Posterior cingulate gyrus (tissue), 11 donors: Measurements from ENCODE around the gene CAB39.
"Not testable (repeated sequence)": the region's sequence is repeated elsewhere in the genome, so short reads cannot be mapped to it uniquely, and the experiment has no call there.

Experiments used
- DNase-seq, 10 donors: peaks; one replicate each; pipeline versions ENCODE4 v3.0.0 to v3.0.0-alpha.2; 2020 to 2021; ENCODE audit warnings: mixed read lengths in 3 of 10
- intact Hi-C: fragments of 100-400 bp; cut with DNase I; formaldehyde crosslinking; loops from one replicate; pipeline ENCODE4 v1.15.1; 2023

Gene CAB39

GRCh38 chr2:230681171-230681545 is 31.5 kb upstream of the CAB39 start:
- DNase-seq = peak in 1 of 10 donors; percentile 65
- intact Hi-C loops = no loop called here

GRCh38 chr2:230682546-230682945 is 30.1 kb upstream of the CAB39 start:
- no peak for DNase-seq
- intact Hi-C loops = no loop called here

- intact Hi-C loops = no loop called here
- peak in 1 of 10 donors; percentile 39 for DNase-seq
Measured at GRCh38 chr2:230684270-230685168, 28.1 kb upstream of the CAB39 start.

DNA sequence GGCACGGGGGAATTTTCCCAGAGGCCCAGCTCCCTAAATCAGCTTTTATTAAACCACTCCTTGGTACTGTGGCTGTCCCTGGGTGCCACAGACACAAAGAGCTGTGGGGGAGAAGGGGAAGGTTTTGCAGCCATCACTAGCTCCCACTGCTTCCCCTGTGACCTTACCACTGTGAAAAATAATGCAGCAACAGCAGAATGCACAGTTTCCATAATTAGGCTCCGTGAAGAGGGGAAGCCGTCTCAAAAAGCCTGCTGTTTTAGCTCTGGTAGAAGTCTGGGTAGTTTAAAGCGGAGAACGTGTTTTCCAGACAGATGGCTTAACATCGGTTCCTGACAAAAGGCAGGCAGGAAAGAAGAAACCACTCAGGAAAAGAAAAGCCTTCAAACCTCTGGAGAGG is 27.5 kb upstream of the CAB39 start:
- peak in 1 of 10 donors; percentile 67 for DNase-seq
- intact Hi-C loops = no loop called here

GRCh38 chr2:230687498-230687897 is 25.1 kb upstream of the CAB39 start:
- intact Hi-C loops = no loop called here
- DNase-seq = no peak

DNA sequence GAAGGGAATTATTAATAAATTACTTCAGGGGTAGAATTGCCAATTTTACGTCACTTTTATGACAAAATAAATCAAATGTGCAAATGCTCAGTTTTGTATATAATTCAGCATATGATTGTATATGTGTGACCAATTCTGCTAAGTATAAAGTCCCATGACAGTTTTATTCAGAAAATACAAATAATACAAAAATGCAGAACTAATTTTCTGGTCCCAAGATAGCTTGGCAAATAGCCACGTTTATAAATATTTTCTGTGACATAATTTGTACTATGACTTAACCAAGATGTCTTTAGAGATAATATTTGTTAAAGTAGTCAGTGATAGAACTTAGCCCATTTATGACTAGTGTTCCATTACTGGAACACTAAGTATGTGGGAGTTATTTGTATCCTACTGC is 24.2 kb upstream of the CAB39 start:
- no peak for DNase-seq

DNA sequence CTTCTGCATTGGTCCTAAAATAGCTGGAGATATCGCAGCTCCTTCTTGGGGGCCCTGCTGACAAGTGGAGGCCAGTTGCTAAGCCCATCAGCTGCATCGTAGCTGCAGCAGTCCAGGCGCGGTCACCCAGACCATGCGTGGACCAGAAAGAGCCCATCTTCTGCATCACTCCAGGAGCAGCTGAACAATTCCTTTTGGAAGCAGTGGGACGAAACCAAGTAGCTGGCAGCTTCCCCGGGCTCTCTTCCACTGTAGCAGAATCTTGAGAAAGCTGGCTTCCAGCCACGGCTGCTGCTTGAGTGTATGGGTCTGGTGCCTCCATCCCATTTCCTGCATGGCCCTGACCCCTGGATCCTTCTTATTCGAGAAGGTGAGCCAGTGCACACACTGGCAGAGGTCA is 22.2 kb upstream of the CAB39 start:
- peak in 9 of 10 donors; percentile 26 to 93 (median 65) for DNase-seq
- intact Hi-C loops = no loop called here

More for the DNA sequence above, 24.2 kb upstream of the CAB39 start:
- intact Hi-C loops = no loop called here

- intact Hi-C loops = no loop called here
- peak in 1 of 10 donors; percentile 59 for DNase-seq
Measured at GRCh38 chr2:230691005-230691647, 21.5 kb upstream of the CAB39 start.

- DNase-seq = no peak
- intact Hi-C loops = no loop called here
Measured at GRCh38 chr2:230692760-230693159, 19.9 kb upstream of the CAB39 start.

- intact Hi-C loops = no loop called here
- DNase-seq = peak in 1 of 10 donors; percentile 24
Measured at GRCh38 chr2:230693411-230693810, 19.2 kb upstream of the CAB39 start.

DNA sequence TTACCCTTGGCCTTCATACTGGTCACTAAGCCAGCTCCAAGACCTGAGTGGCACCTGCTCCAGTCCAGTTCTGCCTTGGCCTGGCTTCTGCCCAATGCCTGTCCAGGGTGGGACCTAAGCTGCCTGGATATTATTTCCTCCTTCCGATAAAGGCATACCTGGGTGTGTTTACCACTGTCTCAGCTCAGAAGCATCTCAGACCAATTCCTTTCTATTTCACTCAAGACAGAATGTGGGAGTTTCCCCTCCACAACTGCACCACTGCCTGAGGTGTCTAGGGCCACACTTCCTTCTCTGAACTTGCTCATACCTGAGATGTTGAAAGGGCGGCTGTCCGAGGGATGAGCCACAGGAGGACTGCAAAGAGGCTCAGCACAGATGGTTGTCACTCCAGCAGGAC is 18.4 kb upstream of the CAB39 start:
- intact Hi-C loops = no loop called here
- DNase-seq = no peak

- DNase-seq = no peak
- intact Hi-C loops = no loop called here
Measured at GRCh38 chr2:230695551-230695950, 17.1 kb upstream of the CAB39 start.

GRCh38 chr2:230696670-230697069 is 16.0 kb upstream of the CAB39 start:
- no peak for DNase-seq
- intact Hi-C loops = no loop called here

DNA sequence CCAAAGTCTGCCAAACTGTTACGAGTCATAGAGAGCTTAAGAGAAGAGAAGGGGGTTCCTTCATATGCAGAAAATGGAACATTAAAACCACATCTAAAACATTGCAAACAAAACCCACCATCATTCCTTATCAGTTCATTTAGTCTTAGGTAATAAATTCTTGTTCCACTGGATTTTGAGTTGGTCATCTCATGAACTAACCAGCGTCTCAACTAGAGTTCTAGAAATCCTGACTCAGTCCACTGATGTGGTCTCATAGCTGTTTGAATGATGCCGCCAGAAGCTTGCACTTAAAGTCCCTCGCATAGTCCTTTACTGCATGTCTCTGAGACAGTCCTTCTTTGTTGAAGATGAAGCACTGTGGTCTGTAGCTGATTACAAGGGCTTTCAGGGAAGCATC is 15.0 kb upstream of the CAB39 start:
- intact Hi-C loops = no loop called here

DNA sequence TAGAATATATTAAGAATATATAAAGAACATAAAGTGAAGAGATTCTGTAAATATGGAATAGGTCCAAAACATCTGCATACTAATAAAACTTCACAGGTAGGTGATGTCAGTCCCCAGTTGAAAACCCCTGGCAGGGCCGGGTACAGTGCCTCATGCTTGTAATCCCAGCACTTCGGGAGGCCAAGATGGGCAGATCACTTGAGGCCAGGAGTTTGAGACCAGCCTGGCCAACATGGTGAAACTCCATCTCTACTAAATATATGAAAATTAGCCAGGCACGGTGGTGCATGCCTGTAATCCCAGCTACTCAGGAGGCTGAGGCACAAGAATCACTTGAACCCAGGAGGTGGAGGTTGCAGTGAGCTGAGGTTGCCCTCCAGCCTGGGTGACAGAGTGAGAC is 13.9 kb upstream of the CAB39 start:
- intact Hi-C loops = not testable (repeated sequence)
- peak in 1 of 10 donors; percentile 24 for DNase-seq

More for the DNA sequence above, 15.0 kb upstream of the CAB39 start:
- no peak for DNase-seq

- DNase-seq = no peak
- intact Hi-C loops = no loop called here
Measured at GRCh38 chr2:230700447-230700846, 12.2 kb upstream of the CAB39 start.

DNA sequence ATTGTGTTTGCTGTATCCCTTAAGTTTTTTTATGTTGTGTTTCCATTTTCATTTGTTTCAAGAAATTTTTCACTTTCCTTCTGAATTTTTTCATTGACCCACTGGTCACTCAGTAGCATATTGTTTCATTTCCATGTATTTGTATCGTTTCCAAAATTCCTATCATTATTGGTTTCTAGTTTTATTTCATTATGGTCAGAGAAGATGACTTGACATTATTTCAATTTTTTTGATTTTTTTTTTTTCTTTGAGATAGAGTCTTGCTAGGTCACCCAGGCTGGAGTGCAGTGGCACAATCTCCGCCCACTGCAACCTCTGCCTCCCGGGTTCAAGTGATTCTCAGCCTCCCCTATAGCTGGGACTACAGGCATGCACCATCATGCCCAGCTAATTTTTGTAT is 11.3 kb upstream of the CAB39 start:
- intact Hi-C loops = no loop called here
- DNase-seq = no peak

GRCh38 chr2:230702457-230702856 is 10.2 kb upstream of the CAB39 start:
- intact Hi-C loops, DNase-seq: not testable (repeated sequence)

GRCh38 chr2:230703514-230703913 is 9.1 kb upstream of the CAB39 start:
- intact Hi-C loops = no loop called here
- DNase-seq = peak in 1 of 10 donors; percentile 35

DNA sequence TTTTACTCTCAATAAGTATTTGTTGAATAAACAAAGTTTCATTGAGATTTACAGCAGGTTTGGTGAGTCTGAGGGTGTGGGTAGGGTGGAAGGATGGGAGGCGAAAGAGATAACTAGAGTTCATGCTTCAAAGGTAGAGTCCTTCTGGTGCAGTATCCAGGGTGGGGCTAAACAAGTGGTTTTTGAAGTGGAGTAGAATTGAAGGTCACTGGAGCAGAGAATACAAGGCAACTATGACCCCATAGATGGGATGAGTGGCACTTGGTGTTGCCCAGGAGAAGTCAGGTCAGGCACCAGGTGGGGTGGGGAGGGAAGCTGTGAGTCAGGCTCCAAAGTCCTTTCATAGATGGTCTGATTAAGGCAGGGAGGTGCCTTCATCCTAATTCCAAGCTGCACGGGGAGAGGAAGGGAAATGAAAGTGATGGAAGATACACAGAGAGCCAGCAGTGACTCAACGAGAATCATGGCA is 6.6 kb upstream of the CAB39 start:
- DNase-seq = no peak
- intact Hi-C loops = no loop called here

DNA sequence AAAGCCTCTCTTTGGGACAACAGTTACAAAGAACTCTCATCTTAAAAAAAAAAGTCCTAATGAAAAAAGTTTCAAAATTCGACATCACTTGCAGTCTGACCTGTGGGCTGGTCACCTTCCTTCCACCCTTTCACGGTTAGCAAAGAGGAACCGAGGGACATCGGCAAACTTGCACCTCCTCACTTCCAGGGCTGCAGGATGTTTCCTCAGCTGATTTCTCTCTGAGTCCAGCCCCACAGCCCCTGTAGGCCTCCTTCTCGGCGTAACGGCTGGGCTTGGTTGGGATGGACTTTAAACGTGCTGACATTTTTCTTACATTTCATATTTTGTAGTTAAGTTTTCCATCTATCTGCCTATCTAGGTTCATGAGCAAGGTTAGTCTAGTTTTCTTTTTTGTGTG is 5.7 kb upstream of the CAB39 start:
- peak in 1 of 10 donors; percentile 39 for DNase-seq
- intact Hi-C loops = no loop called here

GRCh38 chr2:230708204-230708603 is 4.4 kb upstream of the CAB39 start:
- intact Hi-C loops = no loop called here
- no peak for DNase-seq
